CD4-positive, alpha-beta T cell (primary cell): ENCODE measurements around the gene POLR3G. TPM values are rescaled to one million over a fixed set of nuclear protein-coding genes. Genes with fewer than 3 reads are reported as not detected.

ENCODE experiments used
- ATAC-seq: fragments of 200-7000 bp; cut with Tn5 transposase; one replicate; pipeline ENCODE4 v1.10.0; 2022; ENCODE audit warnings: mild to moderate bottlenecking; ENCODE audit not compliant: poor library complexity
- CTCF ChIA-PET: fragments of 350-600 bp; sonication (Branson Sonifier 250); formaldehyde crosslinking; loops from one replicate; lab custom pipeline; 2021; ENCODE audit warnings: antibody characterized with exemption, inconsistent platforms; lab: Charles Lee
- POLR2A ChIA-PET: fragments of 350-600 bp; sonication (Branson Sonifier 250); formaldehyde crosslinking; loops from one replicate; lab custom pipeline; 2021; ENCODE audit warnings: antibody characterized with exemption, inconsistent platforms; lab: Charles Lee
- DNase-seq, 14 experiments: peaks; one replicate each; pipeline ENCODE4 v3.0.0-alpha.2; 2013 to 2020; ENCODE audit warnings: mixed read lengths in 2 of 14
- H3K27ac ChIP-seq, 2 donors: one replicate each; pipeline versions ENCODE4 v1.5.1 to v1.7.0; 2013; ENCODE audit warnings: low read length in 2 of 2, low read depth in 1 of 2, mild to moderate bottlenecking in 1 of 2
- H3K27me3 ChIP-seq, 2 experiments: 1 replicate in 1 of 2; 2 replicates in 1 of 2; pipeline versions ENCODE4 v1.6.1 to v1.7.0; 2013; ENCODE audit warnings: low read length in 2 of 2, control low read depth in 1 of 2, mild to moderate bottlenecking in 1 of 2, moderate library complexity in 1 of 2; ENCODE audit not compliant: insufficient read depth in 2 of 2, control insufficient read depth in 1 of 2
- H3K36me3 ChIP-seq: one replicate; pipeline ENCODE4 v1.6.1; 2013; ENCODE audit warnings: low read length, control low read depth; ENCODE audit not compliant: insufficient read depth
- H3K4me1 ChIP-seq: one replicate; pipeline ENCODE4 v1.6.1; 2013; ENCODE audit warnings: low read length, control low read depth; ENCODE audit not compliant: insufficient read depth
- H3K4me3 ChIP-seq: one replicate; pipeline ENCODE4 v1.5.1; 2013; ENCODE audit warnings: mild to moderate bottlenecking, low read length, moderate library complexity
- H3K9me3 ChIP-seq, 2 experiments: 1 replicate in 1 of 2; 2 replicates in 1 of 2; pipeline versions ENCODE4 v1.6.1 to v1.7.0; 2013; ENCODE audit warnings: low read length in 2 of 2, mild to moderate bottlenecking in 2 of 2, control low read depth in 1 of 2, moderate library complexity in 1 of 2; ENCODE audit not compliant: control insufficient read depth in 1 of 2, insufficient read depth in 1 of 2
- H3K27ac Mint-ChIP-seq: one replicate; pipeline ENCODE4 v1.8.0; 2020; ENCODE audit warnings: mixed read lengths
- H3K27me3 Mint-ChIP-seq: one replicate; pipeline ENCODE4 v1.8.0; 2021; ENCODE audit warnings: mixed read lengths
- H3K36me3 Mint-ChIP-seq: one replicate; pipeline ENCODE4 v1.8.0; 2021; ENCODE audit warnings: low read depth, mixed read lengths
- H3K4me1 Mint-ChIP-seq: one replicate; pipeline ENCODE4 v1.8.0; 2021; ENCODE audit warnings: low read depth, mixed read lengths
- H3K4me3 Mint-ChIP-seq: one replicate; pipeline ENCODE4 v1.8.0; 2020; ENCODE audit warnings: mild to moderate bottlenecking, mixed read lengths
- H3K9me3 Mint-ChIP-seq: one replicate; pipeline ENCODE4 v1.8.0; 2020; ENCODE audit warnings: mixed read lengths
- CTCF ChIP-seq: fragments of 200-600 bp; IDR thresholded peaks from one replicate; pipeline ENCODE4 v1.8.0; 2022; ENCODE audit warnings: antibody characterized with exemption, mild to moderate bottlenecking
- intact Hi-C, 2 experiments: fragments of 100-400 bp; cut with DNase I in 1 of 2; cut with micrococcal nuclease in 1 of 2; formaldehyde crosslinking; loops; one replicate each; pipeline versions ENCODE4 v1.15.1 to v1.9.0; 2023 to 2025; cut with DNase I, micrococcal nuclease
- total RNA-seq, 174 experiments: library from RNA in 2 of 174; stranded (reverse) in 2 of 174; gene quantifications; one replicate each; pipeline ENCODE4 v1.2.3 and lab custom pipeline; 2021 to 2026

The POLR3G gene
- total RNA-seq, 2 experiments from 2014 or later: 0.80 to 2.3 TPM

- no peaks in the 10 kb centered on the region for H3K9me3 Mint-ChIP-seq
- no peak for DNase-seq
- no peaks in the 10 kb centered on the region for H3K27me3 Mint-ChIP-seq
- H3K4me3 Mint-ChIP-seq: no peak overlapping the region
- no peak for TF ChIP-seq CTCF
- no peak overlapping the region for H3K27ac Mint-ChIP-seq
- POLR2A ChIA-PET: no interaction called here
- Histone ChIP-seq H3K4me1 (peaks cover 15% of the 10 kb centered on the region), H3K4me3 (no peak overlapping the region), H3K9me3 (no peaks in the 10 kb centered on the region), H3K36me3 (no peaks in the 10 kb centered on the region), H3K27me3 (no peaks in the 10 kb centered on the region), H3K27ac (no peak overlapping the region)
- H3K36me3 Mint-ChIP-seq: peaks cover 15% of the 10 kb centered on the region
- peaks cover 23% of the 10 kb centered on the region for H3K4me1 Mint-ChIP-seq
- no peak for ATAC-seq
- intact Hi-C loops: loop anchor here in 1 of 2 experiments (5.0 kb wide), 1 partner anchor 900 kb away; no protein-coding TSS in a partner anchor
- CTCF ChIA-PET: interaction anchor here (1.2 kb wide), 1 partner anchor 22 kb away, joined by 4 read pairs; no protein-coding TSS in a partner anchor
Measured at GRCh38 chr5:90477621-90478215, 3.1 kb downstream of the POLR3G start.

GRCh38 chr5:90479611-90480385 lies 5.1 kb downstream of the POLR3G start:
- CTCF ChIA-PET: interaction anchor here (0.9 kb wide), 1 partner anchor 40 kb away, joined by 3 read pairs; no protein-coding TSS in a partner anchor
- Mint-ChIP-seq H3K36me3 (no peaks in the 10 kb centered on the region), H3K27ac (no peak overlapping the region), H3K9me3 (no peaks in the 10 kb centered on the region), H3K4me1 (peaks cover 6% of the 10 kb centered on the region), H3K27me3 (no peaks in the 10 kb centered on the region), H3K4me3 (no peak overlapping the region)
- peaks cover 4% of the 10 kb centered on the region for H3K4me1 ChIP-seq
- no peak overlapping the region for H3K27ac ChIP-seq
- no peaks in the 10 kb centered on the region for H3K36me3 ChIP-seq
- H3K4me3 ChIP-seq: no peak overlapping the region
- no peaks in the 10 kb centered on the region for H3K27me3 ChIP-seq
- TF ChIP-seq CTCF: no peak
- POLR2A ChIA-PET: no interaction called here
- H3K9me3 ChIP-seq: no peaks in the 10 kb centered on the region
- intact Hi-C loops: loop anchor here in 1 of 2 experiments (5.0 kb wide), 1 partner anchor 898 kb away; no protein-coding TSS in a partner anchor
- ATAC-seq (no peak), DNase-seq (no peak)

GRCh38 chr5:90480699-90481098 lies 6.0 kb downstream of the POLR3G start:
- Histone ChIP-seq H3K9me3 (no peaks in the 10 kb centered on the region), H3K36me3 (no peaks in the 10 kb centered on the region), H3K4me1 (no peaks in the 10 kb centered on the region), H3K4me3 (no peak overlapping the region), H3K27me3 (no peaks in the 10 kb centered on the region), H3K27ac (no peak overlapping the region)
- H3K9me3 Mint-ChIP-seq: no peaks in the 10 kb centered on the region
- no peaks in the 10 kb centered on the region for H3K4me1 Mint-ChIP-seq
- no peaks in the 10 kb centered on the region for H3K27me3 Mint-ChIP-seq
- intact Hi-C loops: no loop called here
- H3K27ac Mint-ChIP-seq: no peak overlapping the region
- DNase-seq (no peak), ATAC-seq (no peak)
- H3K4me3 Mint-ChIP-seq: no peak overlapping the region
- no peak for TF ChIP-seq CTCF
- no peaks in the 10 kb centered on the region for H3K36me3 Mint-ChIP-seq
- ChIA-PET CTCF (interaction anchor here (0.9 kb wide), 1 partner anchor 41 kb away, joined by 3 read pairs; no protein-coding TSS in a partner anchor), POLR2A (no interaction called here)
